ENCODE data around the gene CTXN1. TPM values are rescaled to one million over a fixed set of nuclear protein-coding genes. Genes with fewer than 3 reads are reported as not detected.

Gene CTXN1
- total and polyA plus RNA-seq, 2 donors (not counting 1 experiment from before 2014, with no cell fraction given): not detected

DNA sequence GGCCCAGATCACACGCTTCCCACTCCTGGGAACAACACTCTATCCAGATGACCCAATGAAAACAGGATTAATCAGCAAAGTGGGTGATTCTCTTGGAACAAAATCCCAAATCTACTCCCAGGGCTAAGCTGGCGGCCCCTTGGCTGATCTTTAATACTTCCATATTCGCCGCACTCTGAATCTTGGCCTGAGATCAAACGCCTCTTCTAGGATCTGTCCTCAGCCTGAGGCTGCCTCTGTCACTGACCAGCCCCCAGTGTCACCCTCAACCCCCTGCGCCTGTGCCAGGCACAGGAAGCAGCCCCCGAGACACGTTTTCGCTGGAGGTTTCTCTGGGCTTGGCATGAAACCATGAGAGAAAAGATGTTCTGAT lies 2.4 kb upstream of the CTXN1 start:
- intact Hi-C loops (cut with micrococcal nuclease): no loop called here
- H3K4me2 ChIP-seq (replicated peaks; ENCODE audit: low read depth, low read length, poor library complexity, severe bottlenecking): no peak overlapping the region
- H2AFZ ChIP-seq (ENCODE audit: insufficient read depth, low read depth, low read length, poor library complexity, severe bottlenecking): no peak overlapping the region
- ATAC-seq (ENCODE audit: low read depth) (no peak), DNase-seq (no peak)
- H3K27ac Mint-ChIP-seq: no peak overlapping the region
- H3K4me3 ChIP-seq (ENCODE audit: control extremely low read depth in 1 of 5, extremely low read depth in 1 of 5, insufficient read depth in 1 of 5, low read depth in 2 of 5, low read length in 4 of 5): no peak overlapping the region
- no peaks in the 10 kb centered on the region for H3K27me3 ChIP-seq (replicated peaks in 1 of 4; ENCODE audit: control extremely low read depth in 1 of 4, control insufficient read depth in 3 of 4, insufficient read depth in 4 of 4, low read length in 3 of 4)
- peaks cover 4% of the 10 kb centered on the region for H3K79me2 ChIP-seq (ENCODE audit: control insufficient read depth, insufficient read depth, low read length)
- no peak overlapping the region for H3K4me3 Mint-ChIP-seq
- ChIA-PET CTCF (interaction anchor here (0.9 to 1.8 kb wide), 6 partner anchors 7 to 273 kb away, joined by 3 to 9 read pairs (median 4); partner anchors contain the start of gene SNAPC2), POLR2A (interaction anchor here (1.7 to 2.2 kb wide), 2 partner anchors 8 to 15 kb away, joined by 7 to 16 read pairs; partner anchors contain the start of genes SNAPC2 and TIMM44)
- peaks cover 10% of the 10 kb centered on the region for H3K4me1 Mint-ChIP-seq
- TF ChIP-seq EZH2 (IDR thresholded peaks at IDR 0.05; ENCODE audit: borderline replicate concordance, insufficient read depth, low read depth, low read length, poor library complexity, severe bottlenecking): no peak
- TF ChIP-seq, protein P1, sequence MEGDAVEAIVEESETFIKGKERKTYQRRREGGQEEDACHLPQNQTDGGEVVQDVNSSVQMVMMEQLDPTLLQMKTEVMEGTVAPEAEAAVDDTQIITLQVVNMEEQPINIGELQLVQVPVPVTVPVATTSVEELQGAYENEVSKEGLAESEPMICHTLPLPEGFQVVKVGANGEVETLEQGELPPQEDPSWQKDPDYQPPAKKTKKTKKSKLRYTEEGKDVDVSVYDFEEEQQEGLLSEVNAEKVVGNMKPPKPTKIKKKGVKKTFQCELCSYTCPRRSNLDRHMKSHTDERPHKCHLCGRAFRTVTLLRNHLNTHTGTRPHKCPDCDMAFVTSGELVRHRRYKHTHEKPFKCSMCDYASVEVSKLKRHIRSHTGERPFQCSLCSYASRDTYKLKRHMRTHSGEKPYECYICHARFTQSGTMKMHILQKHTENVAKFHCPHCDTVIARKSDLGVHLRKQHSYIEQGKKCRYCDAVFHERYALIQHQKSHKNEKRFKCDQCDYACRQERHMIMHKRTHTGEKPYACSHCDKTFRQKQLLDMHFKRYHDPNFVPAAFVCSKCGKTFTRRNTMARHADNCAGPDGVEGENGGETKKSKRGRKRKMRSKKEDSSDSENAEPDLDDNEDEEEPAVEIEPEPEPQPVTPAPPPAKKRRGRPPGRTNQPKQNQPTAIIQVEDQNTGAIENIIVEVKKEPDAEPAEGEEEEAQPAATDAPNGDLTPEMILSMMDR (IDR thresholded peaks at IDR 0.05): no peak
- peaks cover 19% of the 10 kb centered on the region for H4K20me1 ChIP-seq (ENCODE audit: control insufficient read depth, insufficient read depth, low read length, poor library complexity, severe bottlenecking)
- no peak overlapping the region for H3K9ac ChIP-seq (ENCODE audit: low read length)
- peaks cover 2 to 28% of the 10 kb centered on the region in 2 experiments for H3K36me3 ChIP-seq (replicated peaks in 1 of 2; ENCODE audit: control extremely low read depth in 1 of 2, control insufficient read depth in 1 of 2, extremely low read depth in 1 of 2, insufficient read depth in 2 of 2, low read length in 1 of 2)
- peaks cover 10 to 12% of the 10 kb centered on the region in 2 donors for H3K4me1 ChIP-seq (ENCODE audit: control insufficient read depth in 2 of 2, insufficient read depth in 2 of 2, low read length in 2 of 2)
- no peaks in the 10 kb centered on the region for H3K27me3 Mint-ChIP-seq
- no peak overlapping the region for H3K27ac ChIP-seq (ENCODE audit: low read length in 2 of 2)
- 100% methylated on average over 8 of the region's 9 CpGs for WGBS (ENCODE audit: insufficient coverage)
- no peaks in the 10 kb centered on the region for H3K9me3 Mint-ChIP-seq (ENCODE audit: insufficient read depth)
- no peaks in the 10 kb centered on the region for H3K9me3 ChIP-seq (ENCODE audit: control extremely low read depth in 1 of 3, control insufficient read depth in 2 of 3, insufficient read depth in 1 of 3, low read length in 2 of 3)

GRCh38 chr19:7927605-7928333 lies 1.8 kb upstream of the CTXN1 start:
- Histone ChIP-seq H3K9me3 (ENCODE audit: control extremely low read depth in 1 of 3, control insufficient read depth in 2 of 3, insufficient read depth in 1 of 3, low read length in 2 of 3) (no peaks in the 10 kb centered on the region), H3K27me3 (replicated peaks in 1 of 4; ENCODE audit: control extremely low read depth in 1 of 4, control insufficient read depth in 3 of 4, insufficient read depth in 4 of 4, low read length in 3 of 4) (no peaks in the 10 kb centered on the region), H2AFZ (ENCODE audit: insufficient read depth, low read depth, low read length, poor library complexity, severe bottlenecking) (no peak overlapping the region), H4K20me1 (ENCODE audit: control insufficient read depth, insufficient read depth, low read length, poor library complexity, severe bottlenecking) (peaks cover 24% of the 10 kb centered on the region), H3K4me3 (ENCODE audit: control extremely low read depth in 1 of 5, extremely low read depth in 1 of 5, insufficient read depth in 1 of 5, low read depth in 2 of 5, low read length in 4 of 5) (no peak overlapping the region), H3K4me2 (replicated peaks; ENCODE audit: low read depth, low read length, poor library complexity, severe bottlenecking) (no peak overlapping the region), H3K79me2 (ENCODE audit: control insufficient read depth, insufficient read depth, low read length) (peaks cover 5% of the 10 kb centered on the region), H3K27ac (ENCODE audit: low read length in 2 of 2) (no peak overlapping the region), H3K9ac (ENCODE audit: low read length) (no peak overlapping the region), H3K36me3 (replicated peaks in 1 of 2; ENCODE audit: control extremely low read depth in 1 of 2, control insufficient read depth in 1 of 2, extremely low read depth in 1 of 2, insufficient read depth in 2 of 2, low read length in 1 of 2) (peaks cover 2 to 28% of the 10 kb centered on the region in 2 experiments), H3K4me1 (ENCODE audit: control insufficient read depth in 2 of 2, insufficient read depth in 2 of 2, low read length in 2 of 2) (peaks cover 10 to 12% of the 10 kb centered on the region in 2 donors)
- no peak for DNase-seq
- no peak overlapping the region for H3K27ac Mint-ChIP-seq
- ChIA-PET CTCF (interaction anchor here (1.2 to 1.8 kb wide), 5 partner anchors 10 to 272 kb away, joined by 3 to 9 read pairs (median 3); no protein-coding TSS in a partner anchor), POLR2A (interaction anchor here (0.6 to 1.0 kb wide), 2 partner anchors 62 to 462 kb away, joined by 3 read pairs; partner anchors contain the start of gene RAB11B)
- TF ChIP-seq EZH2 (IDR thresholded peaks at IDR 0.05; ENCODE audit: borderline replicate concordance, insufficient read depth, low read depth, low read length, poor library complexity, severe bottlenecking): no peak
- TF ChIP-seq, protein P1 (IDR thresholded peaks at IDR 0.05): no peak
- no peak for ATAC-seq (ENCODE audit: low read depth)
- H3K9me3 Mint-ChIP-seq (ENCODE audit: insufficient read depth): no peaks in the 10 kb centered on the region
- peak overlapping the region; percentile 34 for H3K4me3 Mint-ChIP-seq
- H3K4me1 Mint-ChIP-seq: peaks cover 15% of the 10 kb centered on the region
- H3K27me3 Mint-ChIP-seq: no peaks in the 10 kb centered on the region
- intact Hi-C loops (cut with micrococcal nuclease): no loop called here
- 95% methylated on average over 23 of the region's 23 CpGs for WGBS (ENCODE audit: insufficient coverage)
